Subcutaneous adipose tissue (tissue), 4 donors: ENCODE results near the gene KRTAP13-4. TPM values are rescaled to one million over a fixed set of nuclear protein-coding genes. Genes with fewer than 3 reads are reported as not detected.

ENCODE experiments used
- total RNA-seq, 4 donors: library from RNA; depleted of rRNA; stranded (reverse); fragments of >200 nt; gene quantifications; one replicate each; pipeline ENCODE4 v1.1.0, GENCODE V29; 2016
- TF ChIP-seq, protein P1 (sequence below): fragments of 450-650 bp; IDR thresholded peaks from one replicate; pipeline ENCODE4 v1.5.1; 2016; ENCODE audit warnings: low read depth, mild to moderate bottlenecking, control low read depth, antibody characterized with exemption, moderate library complexity

KRTAP13-4 gene
- total RNA-seq, 4 donors from 2014 or later = not detected

DNA sequence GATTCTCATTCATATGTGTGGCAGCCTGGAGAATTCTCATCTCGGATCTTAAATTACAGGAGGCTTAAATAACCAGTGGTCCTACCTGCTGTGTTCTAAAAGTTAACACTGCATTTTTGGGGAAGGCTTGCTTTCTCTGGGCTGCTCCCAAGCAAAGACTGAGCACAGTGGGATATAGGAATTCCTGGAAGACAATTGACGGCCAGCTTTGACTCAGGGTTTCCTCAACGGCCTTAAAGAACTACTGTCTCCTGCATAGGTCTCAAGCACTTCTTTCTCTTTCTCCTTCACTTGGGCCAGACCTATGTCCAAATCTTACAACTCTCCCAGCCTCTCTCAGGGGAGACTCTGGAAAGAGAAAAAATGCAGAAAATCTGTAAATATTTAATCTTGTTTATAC lies 3.3 kb upstream of the KRTAP13-4 start:
- TF ChIP-seq, protein P1, sequence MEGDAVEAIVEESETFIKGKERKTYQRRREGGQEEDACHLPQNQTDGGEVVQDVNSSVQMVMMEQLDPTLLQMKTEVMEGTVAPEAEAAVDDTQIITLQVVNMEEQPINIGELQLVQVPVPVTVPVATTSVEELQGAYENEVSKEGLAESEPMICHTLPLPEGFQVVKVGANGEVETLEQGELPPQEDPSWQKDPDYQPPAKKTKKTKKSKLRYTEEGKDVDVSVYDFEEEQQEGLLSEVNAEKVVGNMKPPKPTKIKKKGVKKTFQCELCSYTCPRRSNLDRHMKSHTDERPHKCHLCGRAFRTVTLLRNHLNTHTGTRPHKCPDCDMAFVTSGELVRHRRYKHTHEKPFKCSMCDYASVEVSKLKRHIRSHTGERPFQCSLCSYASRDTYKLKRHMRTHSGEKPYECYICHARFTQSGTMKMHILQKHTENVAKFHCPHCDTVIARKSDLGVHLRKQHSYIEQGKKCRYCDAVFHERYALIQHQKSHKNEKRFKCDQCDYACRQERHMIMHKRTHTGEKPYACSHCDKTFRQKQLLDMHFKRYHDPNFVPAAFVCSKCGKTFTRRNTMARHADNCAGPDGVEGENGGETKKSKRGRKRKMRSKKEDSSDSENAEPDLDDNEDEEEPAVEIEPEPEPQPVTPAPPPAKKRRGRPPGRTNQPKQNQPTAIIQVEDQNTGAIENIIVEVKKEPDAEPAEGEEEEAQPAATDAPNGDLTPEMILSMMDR = no peak

DNA sequence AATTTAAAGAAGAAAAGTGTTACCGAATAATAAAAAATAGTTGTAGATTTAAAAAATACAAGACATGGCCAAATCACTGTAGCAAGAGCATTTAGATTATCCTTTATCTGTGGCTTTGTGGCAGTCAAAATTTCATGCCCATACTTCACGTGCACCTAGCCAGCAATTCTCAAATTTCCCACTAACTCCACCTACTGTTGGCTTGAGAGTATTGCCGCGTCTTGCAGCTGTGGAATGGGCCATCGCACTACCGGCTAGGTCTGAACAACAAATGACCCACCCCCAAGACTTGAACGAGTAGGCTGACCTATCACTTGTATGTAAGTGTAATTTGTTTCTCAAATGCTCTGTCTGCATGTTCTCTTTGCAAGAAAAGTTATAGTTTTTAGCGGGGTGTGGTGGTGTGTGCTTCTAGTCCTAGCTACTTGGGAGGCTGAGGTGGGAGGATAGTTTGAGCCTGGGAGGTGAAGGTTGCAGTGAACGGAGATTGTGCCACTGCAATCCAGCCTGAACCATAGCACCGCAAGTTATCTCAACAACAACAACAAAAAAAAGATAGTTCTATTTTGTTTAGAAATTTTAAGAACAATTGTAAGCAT lies 4.1 kb downstream of the KRTAP13-4 start:
- TF ChIP-seq, protein P1 = no peak

DNA sequence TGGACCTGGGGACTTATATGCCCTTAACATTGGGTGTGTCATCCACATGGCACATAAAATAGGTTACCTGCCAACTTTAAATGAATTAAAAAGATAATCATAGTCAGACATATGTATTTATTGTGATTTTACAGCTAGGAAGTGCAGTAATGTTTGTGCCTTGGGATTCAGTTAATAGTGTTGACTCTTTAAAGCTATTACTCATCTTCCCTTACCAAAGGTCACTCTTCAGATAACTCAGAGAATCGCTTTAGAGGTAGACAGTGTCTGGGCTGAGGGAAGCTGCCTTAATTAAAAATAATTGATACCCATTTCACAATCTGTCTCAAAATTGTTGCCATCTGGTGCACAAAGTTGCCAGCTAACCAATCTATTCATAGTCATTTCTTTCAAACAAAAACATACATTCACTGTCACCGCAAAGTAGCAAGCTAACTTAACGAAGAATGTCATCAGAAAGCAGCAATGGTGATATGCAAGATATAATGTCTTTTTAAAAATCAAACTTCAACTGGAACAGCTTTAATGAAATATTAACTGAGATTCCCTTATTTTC lies 7.1 kb downstream of the KRTAP13-4 start:
- TF ChIP-seq, protein P1 = no peak

DNA sequence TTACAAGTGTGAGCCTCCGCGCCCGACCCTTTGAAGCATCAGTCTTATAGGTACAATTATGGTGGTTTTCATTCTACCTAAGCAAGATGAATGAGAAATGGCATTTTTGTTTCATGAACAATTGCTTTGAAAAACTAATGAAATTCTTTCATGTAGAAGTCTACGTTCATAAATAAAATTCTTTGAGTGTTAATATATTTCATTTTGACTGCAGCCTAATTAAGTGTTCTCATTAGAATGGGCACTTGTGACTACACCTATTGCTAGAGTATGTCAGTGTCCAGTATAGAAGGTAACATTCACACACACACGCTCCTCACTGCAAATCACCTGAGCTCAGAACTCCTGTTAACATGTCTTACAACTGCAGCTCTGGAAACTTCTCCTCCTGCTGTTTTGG lies 10.0 kb downstream of the KRTAP13-4 start, which contains the start of gene KRTAP15-1:
Gene KRTAP15-1, plus strand, starts transcription at position 301 of the 400 bp plus-strand sequence. Its CDS starts 53 bp downstream, at position 354.
- TF ChIP-seq, protein P1 = no peak

DNA sequence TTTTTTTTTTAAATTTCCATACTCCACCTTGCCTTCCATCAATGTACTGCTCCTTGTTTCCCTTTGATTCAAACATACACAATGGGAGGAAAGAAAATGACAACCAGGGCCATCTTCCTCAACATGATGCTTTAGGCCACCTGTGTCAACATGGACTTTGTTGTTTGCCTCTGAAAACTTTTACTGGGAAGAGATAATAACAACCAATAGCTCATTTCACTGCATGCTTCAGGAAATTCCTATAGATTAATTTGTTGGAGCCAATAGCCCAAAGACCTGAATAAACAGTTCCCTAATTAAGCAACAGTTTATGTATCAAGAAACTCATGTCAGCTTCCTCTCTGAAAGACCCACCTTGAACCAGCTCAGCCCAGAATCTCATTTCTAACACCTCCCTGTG lies 13.2 kb downstream of the KRTAP13-4 start:
- TF ChIP-seq, protein P1 = no peak

DNA sequence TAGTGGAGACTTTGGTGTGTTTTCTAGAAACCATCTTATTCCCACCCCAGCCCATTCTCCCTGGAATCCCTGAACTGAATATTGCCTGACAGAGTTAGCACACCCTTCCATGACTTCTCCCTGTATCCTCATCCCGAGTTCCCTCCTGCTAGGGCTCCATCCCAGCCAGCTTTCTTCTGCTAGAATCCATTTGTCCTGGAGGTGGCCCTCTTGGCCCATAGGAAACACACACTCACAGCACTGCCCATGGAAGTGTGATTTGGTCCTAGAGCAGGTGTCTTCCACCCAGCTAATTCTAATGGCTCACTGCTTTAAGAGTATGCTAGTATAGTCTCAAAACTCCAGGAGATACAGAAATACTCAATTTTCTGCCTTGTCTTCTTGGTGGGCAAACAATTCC lies 14.2 kb downstream of the KRTAP13-4 start:
- TF ChIP-seq, protein P1 = no peak

DNA sequence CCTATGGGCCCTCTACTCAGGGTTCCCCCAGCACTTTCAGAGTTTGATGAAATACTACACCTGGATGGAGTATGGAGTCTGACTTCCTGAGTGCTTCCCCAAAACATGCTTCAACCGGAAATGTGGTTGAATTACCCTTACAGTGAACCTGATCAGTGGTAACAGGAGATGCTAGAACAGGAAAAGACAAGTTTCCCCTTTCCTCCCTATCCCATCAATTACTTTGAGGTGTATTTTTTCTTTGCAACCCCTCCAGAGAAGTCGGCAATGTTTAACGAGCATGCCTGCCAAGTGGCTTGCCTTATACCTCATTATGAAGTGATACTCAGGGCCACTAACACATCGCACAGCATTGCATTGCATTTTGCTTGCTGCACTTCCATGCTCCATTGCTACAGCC lies 17.0 kb downstream of the KRTAP13-4 start:
- TF ChIP-seq, protein P1 = no peak
